Fibroblast of villous mesenchyme (primary cell): Measurements from ENCODE around the gene GPR132. TPM values are rescaled to one million over a fixed set of nuclear protein-coding genes. Genes with fewer than 3 reads are reported as not detected.
A peak's percentile ranks its signal among the peaks of the same experiment; 100 is the strongest.

Experiments
- DNase-seq: peaks from one replicate; pipeline ENCODE4 v3.0.0-alpha.2; 2010; ENCODE audit warnings: low read depth
- H3K4me3 ChIP-seq: 2 replicates; pipeline ENCODE4 v1.5.1; 2011; ENCODE audit warnings: low read depth, mild to moderate bottlenecking, low read length
- CTCF ChIP-seq: IDR thresholded peaks from 2 replicates; pipeline ENCODE4 v1.5.1; 2012; ENCODE audit warnings: low read depth, mild to moderate bottlenecking, low read length; ENCODE audit not compliant: insufficient read depth
- total RNA-seq: library from RNA; depleted of rRNA; stranded (reverse); fragments of >200 nt; gene quantifications from 2 replicates; pipeline ENCODE4 v1.2.3, GENCODE V29; 2012

The GPR132 gene
- total RNA-seq, 1 donor: not detected

GRCh38 chr14:105095236-105095805 lies 30.1 kb upstream of the GPR132 start:
- H3K4me3 ChIP-seq: no peak overlapping the region
- no peak for TF ChIP-seq CTCF
- DNase-seq: no peak

GRCh38 chr14:105094193-105094907 lies 29.1 kb upstream of the GPR132 start:
- H3K4me3 ChIP-seq: peak overlapping the region; percentile 81
- TF ChIP-seq CTCF: no peak
- DNase-seq: no peak

- peak; percentile 79 for DNase-seq
Measured at GRCh38 chr14:105093431-105094192, 28.4 kb upstream of the GPR132 start.

GRCh38 chr14:105093038-105093430 lies 27.8 kb upstream of the GPR132 start:
- H3K4me3 ChIP-seq: peak overlapping the region; percentile 81
- TF ChIP-seq CTCF: no peak
- DNase-seq: peak; percentile 54

More at GRCh38 chr14:105093431-105094192, 28.4 kb upstream of the GPR132 start:
- TF ChIP-seq CTCF: peak; percentile 58
- peak overlapping the region; percentile 81 for H3K4me3 ChIP-seq

GRCh38 chr14:105092171-105093037 lies 27.2 kb upstream of the GPR132 start:
- H3K4me3 ChIP-seq: peak overlapping the region; percentile 81
- peak; percentile 54 for DNase-seq
- no peak for TF ChIP-seq CTCF

GRCh38 chr14:105091517-105092170 lies 26.4 kb upstream of the GPR132 start:
- no peak for DNase-seq

More at GRCh38 chr14:105091517-105092170, 26.4 kb upstream of the GPR132 start:
- peak overlapping the region; percentile 81 for H3K4me3 ChIP-seq
- TF ChIP-seq CTCF: no peak
